Measurements from ENCODE around the gene C16orf46. TPM values are rescaled to one million over a fixed set of nuclear protein-coding genes. Genes with fewer than 3 reads are reported as not detected.

Gene C16orf46
- total and polyA plus RNA-seq, 2 of the 13 experiments (the other 11 are each of a cell fraction or from before 2014, with no cell fraction given) = 0.38 to 0.55 TPM

DNA sequence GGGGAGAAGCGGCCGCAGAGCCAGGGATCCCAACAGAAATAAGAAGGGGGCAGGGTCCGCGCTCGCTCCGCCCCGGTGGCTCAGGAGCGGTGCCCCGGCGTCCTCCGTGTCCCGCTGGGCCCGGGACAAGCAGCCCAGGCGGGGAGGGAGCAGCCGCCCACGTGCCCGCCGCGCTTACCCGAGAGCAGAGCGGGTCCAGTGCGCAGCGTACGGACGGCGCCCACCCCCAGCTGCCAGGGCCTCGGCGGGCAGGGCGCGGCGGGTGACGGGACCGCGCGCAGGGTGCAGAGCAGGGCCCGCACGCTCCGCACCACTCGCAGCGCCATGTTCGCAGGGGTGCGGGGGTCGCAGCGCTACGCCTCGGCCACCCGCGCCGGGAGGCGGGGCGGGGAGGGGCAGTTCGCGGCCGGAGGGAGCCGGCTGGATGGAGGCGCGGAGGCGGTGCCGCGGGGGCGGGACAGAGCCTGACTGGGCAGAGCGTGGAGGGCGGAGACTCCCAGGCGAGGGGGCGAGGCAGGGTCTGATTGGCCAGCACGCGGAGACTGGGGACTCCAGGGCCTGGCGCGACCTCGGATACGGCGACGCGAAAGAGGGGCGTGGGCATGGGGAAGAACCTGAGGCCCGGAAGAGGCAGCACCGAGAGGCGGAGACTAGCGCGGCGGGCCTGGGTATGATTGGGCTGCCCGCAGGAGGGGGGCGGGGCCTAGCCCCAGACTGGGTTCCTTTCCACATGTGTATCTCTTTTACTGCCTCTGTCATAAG, 19.1 kb upstream of the C16orf46 start, which contains the start of gene GCSH (continued):
- TF ChIP-seq, protein P1, sequence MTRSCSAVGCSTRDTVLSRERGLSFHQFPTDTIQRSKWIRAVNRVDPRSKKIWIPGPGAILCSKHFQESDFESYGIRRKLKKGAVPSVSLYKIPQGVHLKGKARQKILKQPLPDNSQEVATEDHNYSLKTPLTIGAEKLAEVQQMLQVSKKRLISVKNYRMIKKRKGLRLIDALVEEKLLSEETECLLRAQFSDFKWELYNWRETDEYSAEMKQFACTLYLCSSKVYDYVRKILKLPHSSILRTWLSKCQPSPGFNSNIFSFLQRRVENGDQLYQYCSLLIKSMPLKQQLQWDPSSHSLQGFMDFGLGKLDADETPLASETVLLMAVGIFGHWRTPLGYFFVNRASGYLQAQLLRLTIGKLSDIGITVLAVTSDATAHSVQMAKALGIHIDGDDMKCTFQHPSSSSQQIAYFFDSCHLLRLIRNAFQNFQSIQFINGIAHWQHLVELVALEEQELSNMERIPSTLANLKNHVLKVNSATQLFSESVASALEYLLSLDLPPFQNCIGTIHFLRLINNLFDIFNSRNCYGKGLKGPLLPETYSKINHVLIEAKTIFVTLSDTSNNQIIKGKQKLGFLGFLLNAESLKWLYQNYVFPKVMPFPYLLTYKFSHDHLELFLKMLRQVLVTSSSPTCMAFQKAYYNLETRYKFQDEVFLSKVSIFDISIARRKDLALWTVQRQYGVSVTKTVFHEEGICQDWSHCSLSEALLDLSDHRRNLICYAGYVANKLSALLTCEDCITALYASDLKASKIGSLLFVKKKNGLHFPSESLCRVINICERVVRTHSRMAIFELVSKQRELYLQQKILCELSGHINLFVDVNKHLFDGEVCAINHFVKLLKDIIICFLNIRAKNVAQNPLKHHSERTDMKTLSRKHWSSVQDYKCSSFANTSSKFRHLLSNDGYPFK (CRISPR knock-in tag; IDR thresholded peaks at IDR 0.05; ENCODE audit: borderline replicate concordance) = no peak
- TF ChIP-seq PRPF4 (IDR thresholded peaks at IDR 0.05; ENCODE audit: low read depth, low read length, poor library complexity, severe bottlenecking) (no peak), ETV6 (CRISPR knock-in tag; conservative IDR thresholded peaks at IDR 0.05) (0 out of 2 replicates have a peak, but pooled peaks have one; percentile 64), MTF1 (CRISPR knock-in tag; IDR thresholded peaks at IDR 0.05) (no peak), HIVEP1 (CRISPR knock-in tag; IDR thresholded peaks at IDR 0.05) (no peak), ZZZ3 (CRISPR knock-in tag; IDR thresholded peaks at IDR 0.05; ENCODE audit: borderline replicate concordance) (no peak), ZNF430 (CRISPR knock-in tag; IDR thresholded peaks at IDR 0.05) (peak; percentile 54), PTBP1 (IDR thresholded peaks at IDR 0.05; ENCODE audit: low read depth, low read length, poor library complexity, severe bottlenecking) (no peak), GTF3A (CRISPR knock-in tag; conservative IDR thresholded peaks at IDR 0.05) (no peak; the same call in 1 of the 2 replicates), ATM (IDR thresholded peaks at IDR 0.05; ENCODE audit: borderline replicate concordance) (no peak), REXO4 (CRISPR knock-in tag; IDR thresholded peaks at IDR 0.05; ENCODE audit: borderline replicate concordance) (peak; percentile 75; the same call in 1 of the 2 replicates), ZBTB7B (CRISPR knock-in tag; IDR thresholded peaks at IDR 0.05) (peak; percentile 67; the same call in 1 of the 2 replicates), PAX8 (CRISPR knock-in tag; IDR thresholded peaks at IDR 0.05; ENCODE audit: borderline replicate concordance) (no peak; the same call in 1 of the 2 replicates), ZSCAN29 (CRISPR knock-in tag; conservative IDR thresholded peaks at IDR 0.05) (no peak), KDM3A (CRISPR knock-in tag; IDR thresholded peaks at IDR 0.05; ENCODE audit: low read depth) (no peak), ZNF709 (CRISPR knock-in tag; IDR thresholded peaks at IDR 0.05) (peak; percentile 86; the same call in 1 of the 2 replicates)
- TF ChIP-seq, protein P2, sequence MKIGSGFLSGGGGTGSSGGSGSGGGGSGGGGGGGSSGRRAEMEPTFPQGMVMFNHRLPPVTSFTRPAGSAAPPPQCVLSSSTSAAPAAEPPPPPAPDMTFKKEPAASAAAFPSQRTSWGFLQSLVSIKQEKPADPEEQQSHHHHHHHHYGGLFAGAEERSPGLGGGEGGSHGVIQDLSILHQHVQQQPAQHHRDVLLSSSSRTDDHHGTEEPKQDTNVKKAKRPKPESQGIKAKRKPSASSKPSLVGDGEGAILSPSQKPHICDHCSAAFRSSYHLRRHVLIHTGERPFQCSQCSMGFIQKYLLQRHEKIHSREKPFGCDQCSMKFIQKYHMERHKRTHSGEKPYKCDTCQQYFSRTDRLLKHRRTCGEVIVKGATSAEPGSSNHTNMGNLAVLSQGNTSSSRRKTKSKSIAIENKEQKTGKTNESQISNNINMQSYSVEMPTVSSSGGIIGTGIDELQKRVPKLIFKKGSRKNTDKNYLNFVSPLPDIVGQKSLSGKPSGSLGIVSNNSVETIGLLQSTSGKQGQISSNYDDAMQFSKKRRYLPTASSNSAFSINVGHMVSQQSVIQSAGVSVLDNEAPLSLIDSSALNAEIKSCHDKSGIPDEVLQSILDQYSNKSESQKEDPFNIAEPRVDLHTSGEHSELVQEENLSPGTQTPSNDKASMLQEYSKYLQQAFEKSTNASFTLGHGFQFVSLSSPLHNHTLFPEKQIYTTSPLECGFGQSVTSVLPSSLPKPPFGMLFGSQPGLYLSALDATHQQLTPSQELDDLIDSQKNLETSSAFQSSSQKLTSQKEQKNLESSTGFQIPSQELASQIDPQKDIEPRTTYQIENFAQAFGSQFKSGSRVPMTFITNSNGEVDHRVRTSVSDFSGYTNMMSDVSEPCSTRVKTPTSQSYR (CRISPR knock-in tag; IDR thresholded peaks at IDR 0.05; ENCODE audit: borderline replicate concordance) = 0 out of 2 replicates have a peak, but pooled peaks have one; percentile 11
- TF ChIP-seq, protein P3, sequence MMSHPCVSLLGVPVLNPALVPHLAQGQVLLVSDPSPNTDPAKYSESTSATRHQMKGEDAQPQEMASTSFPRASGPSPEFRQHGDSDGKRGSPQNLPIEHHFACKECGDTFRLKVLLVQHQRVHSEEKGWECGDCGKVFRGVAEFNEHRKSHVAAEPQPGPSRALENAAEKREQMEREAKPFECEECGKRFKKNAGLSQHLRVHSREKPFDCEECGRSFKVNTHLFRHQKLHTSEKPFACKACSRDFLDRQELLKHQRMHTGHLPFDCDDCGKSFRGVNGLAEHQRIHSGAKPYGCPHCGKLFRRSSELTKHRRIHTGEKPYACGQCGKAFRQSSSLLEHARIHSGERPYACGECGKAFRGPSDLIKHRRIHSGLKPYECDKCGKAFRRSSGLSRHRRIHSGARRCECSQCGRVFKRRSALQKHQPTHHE (CRISPR knock-in tag; IDR thresholded peaks at IDR 0.05; ENCODE audit: borderline replicate concordance) = no peak
- TF ChIP-seq, protein P4, sequence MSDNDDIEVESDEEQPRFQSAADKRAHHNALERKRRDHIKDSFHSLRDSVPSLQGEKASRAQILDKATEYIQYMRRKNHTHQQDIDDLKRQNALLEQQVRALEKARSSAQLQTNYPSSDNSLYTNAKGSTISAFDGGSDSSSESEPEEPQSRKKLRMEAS (IDR thresholded peaks at IDR 0.05) = peak; percentile 97
- TF ChIP-seq, protein P5, sequence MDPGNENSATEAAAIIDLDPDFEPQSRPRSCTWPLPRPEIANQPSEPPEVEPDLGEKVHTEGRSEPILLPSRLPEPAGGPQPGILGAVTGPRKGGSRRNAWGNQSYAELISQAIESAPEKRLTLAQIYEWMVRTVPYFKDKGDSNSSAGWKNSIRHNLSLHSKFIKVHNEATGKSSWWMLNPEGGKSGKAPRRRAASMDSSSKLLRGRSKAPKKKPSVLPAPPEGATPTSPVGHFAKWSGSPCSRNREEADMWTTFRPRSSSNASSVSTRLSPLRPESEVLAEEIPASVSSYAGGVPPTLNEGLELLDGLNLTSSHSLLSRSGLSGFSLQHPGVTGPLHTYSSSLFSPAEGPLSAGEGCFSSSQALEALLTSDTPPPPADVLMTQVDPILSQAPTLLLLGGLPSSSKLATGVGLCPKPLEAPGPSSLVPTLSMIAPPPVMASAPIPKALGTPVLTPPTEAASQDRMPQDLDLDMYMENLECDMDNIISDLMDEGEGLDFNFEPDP (CRISPR knock-in tag; conservative IDR thresholded peaks at IDR 0.05) = no peak

All from HepG2 (cell line).